Neural progenitor cell (in vitro differentiated cells): ENCODE measurements around the gene DGLUCY.

ENCODE experiments used
- EZH2 ChIP-seq: fragments of 200-600 bp; sonication (generic); IDR thresholded peaks from 2 replicates; pipeline ENCODE4 v1.6.1; 2017; ENCODE audit warnings: antibody characterized with exemption, mild to moderate bottlenecking, moderate library complexity
- EZH2phosphoT487 ChIP-seq: fragments of 200-600 bp; sonication (generic); IDR thresholded peaks from 2 replicates; pipeline ENCODE4 v1.6.1; 2017; ENCODE audit warnings: antibody characterized with exemption
- TF ChIP-seq, protein P1 (sequence below): fragments of 200-600 bp; sonication (generic); IDR thresholded peaks from 2 replicates; pipeline ENCODE4 v1.5.1; 2017; ENCODE audit warnings: antibody characterized with exemption, mild to moderate bottlenecking

GRCh38 chr14:91094772-91095171 lies 19.1 kb upstream of the DGLUCY start:
- TF ChIP-seq, protein P1, sequence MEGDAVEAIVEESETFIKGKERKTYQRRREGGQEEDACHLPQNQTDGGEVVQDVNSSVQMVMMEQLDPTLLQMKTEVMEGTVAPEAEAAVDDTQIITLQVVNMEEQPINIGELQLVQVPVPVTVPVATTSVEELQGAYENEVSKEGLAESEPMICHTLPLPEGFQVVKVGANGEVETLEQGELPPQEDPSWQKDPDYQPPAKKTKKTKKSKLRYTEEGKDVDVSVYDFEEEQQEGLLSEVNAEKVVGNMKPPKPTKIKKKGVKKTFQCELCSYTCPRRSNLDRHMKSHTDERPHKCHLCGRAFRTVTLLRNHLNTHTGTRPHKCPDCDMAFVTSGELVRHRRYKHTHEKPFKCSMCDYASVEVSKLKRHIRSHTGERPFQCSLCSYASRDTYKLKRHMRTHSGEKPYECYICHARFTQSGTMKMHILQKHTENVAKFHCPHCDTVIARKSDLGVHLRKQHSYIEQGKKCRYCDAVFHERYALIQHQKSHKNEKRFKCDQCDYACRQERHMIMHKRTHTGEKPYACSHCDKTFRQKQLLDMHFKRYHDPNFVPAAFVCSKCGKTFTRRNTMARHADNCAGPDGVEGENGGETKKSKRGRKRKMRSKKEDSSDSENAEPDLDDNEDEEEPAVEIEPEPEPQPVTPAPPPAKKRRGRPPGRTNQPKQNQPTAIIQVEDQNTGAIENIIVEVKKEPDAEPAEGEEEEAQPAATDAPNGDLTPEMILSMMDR, result no peak
- TF ChIP-seq EZH2phosphoT487 (no peak), EZH2 (no peak)
